GM12874 (cell line): ENCODE data around the gene ZNRF2.

Experiments
- TF ChIP-seq, protein P1 (sequence below): IDR thresholded peaks from 2 replicates; pipeline ENCODE4 v1.5.1; 2011; ENCODE audit warnings: low read depth, mild to moderate bottlenecking, control low read depth, low read length, moderate library complexity; ENCODE audit not compliant: insufficient read depth

The ZNRF2 gene

DNA sequence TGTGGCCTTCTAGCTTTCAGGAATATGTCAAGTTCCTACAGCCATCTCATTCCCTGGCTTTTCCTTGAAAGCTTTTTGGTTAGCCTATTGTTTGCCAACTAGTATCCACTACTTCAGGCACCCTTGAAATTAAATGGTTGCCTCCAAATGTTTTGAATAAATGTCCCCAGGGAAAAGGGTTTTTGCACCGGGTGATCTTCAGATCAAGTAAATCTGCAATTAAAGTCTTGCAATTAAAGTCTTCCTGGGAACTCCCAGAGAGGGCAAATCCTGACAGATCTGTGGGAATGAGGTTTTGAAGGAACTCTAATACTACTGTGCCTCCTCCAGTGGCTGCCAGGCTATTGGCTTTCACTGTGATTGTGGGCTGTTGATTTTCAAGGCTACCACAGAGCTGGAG, 17.7 kb upstream of the ZNRF2 start:
- TF ChIP-seq, protein P1, sequence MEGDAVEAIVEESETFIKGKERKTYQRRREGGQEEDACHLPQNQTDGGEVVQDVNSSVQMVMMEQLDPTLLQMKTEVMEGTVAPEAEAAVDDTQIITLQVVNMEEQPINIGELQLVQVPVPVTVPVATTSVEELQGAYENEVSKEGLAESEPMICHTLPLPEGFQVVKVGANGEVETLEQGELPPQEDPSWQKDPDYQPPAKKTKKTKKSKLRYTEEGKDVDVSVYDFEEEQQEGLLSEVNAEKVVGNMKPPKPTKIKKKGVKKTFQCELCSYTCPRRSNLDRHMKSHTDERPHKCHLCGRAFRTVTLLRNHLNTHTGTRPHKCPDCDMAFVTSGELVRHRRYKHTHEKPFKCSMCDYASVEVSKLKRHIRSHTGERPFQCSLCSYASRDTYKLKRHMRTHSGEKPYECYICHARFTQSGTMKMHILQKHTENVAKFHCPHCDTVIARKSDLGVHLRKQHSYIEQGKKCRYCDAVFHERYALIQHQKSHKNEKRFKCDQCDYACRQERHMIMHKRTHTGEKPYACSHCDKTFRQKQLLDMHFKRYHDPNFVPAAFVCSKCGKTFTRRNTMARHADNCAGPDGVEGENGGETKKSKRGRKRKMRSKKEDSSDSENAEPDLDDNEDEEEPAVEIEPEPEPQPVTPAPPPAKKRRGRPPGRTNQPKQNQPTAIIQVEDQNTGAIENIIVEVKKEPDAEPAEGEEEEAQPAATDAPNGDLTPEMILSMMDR, result no peak

DNA sequence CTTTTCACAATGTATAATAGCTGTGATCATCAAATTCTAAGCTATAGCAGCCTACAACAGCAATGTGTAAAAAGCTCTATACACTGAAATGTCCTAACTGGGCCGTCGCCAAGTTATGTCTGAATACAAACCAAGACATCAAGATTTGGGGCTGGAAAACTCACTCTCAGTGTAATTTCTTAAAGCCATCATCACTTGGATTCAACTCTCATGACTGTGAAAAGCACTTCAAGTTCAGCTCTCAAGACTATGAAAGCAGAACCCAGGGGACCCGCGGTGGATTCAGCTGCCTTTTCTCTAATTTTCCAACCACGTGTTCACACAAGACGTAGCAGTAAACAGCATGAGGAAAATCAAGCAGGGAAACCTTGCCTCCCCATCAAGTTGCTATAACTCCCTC, 15.8 kb upstream of the ZNRF2 start:
- TF ChIP-seq, protein P1, result no peak

DNA sequence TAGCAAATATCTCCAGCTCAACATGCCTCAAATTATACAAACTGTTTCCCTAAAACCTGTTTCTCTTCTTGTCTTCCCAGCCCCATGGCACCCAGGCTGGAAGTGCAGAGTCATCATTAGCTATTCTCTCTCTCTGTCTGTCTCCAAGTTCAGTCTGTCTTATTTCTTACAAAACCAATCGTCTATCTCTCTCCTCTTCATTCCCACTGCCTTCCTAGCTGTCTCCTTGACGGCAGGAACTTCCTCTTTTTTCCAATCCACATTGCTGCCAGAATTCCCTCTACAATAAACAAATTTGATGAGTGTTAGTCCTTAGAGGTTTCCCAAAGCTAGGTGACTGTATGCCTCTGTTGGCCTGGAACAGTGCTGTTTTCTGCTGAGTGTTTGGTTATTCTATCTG, 14.9 kb upstream of the ZNRF2 start:
- TF ChIP-seq, protein P1, result no peak

DNA sequence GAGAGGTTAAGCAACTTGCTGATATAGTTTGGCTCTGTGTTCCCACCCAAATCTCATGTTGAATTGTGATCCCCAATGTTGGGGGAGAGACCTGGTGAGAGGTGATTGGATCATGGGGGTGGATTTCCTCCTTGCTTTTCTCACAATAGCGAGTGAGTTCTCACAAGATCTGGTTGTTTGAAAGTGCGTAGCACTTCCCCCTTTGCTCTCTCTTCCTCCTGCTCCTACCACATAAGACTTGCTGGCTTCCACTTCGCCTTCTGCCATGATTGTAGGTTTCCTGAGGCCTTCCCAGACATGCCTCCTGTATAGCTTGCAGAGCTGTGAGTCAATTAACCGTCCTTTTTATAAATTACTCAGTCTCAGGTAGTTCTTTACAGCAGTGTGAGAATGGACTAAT, 13.5 kb upstream of the ZNRF2 start:
- TF ChIP-seq, protein P1, result no peak

DNA sequence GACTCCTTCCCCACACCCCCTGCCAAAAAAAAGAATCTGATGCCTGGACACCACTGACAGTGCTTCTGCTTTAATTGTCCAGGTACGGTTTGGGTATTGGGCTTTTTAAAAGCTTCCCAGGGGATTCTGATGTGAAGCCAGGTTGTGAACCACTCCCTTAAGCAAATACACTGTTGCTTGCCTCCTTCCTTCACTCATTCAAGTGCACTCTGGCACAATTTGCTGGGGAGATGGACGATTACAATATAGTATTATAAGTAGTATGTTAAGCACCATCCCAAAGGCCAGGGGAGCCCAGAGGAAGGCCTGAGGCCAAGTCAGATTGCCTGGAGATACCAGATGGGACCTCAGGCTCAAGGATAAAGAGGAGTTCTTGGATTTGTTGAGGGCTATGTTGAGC, 12.3 kb upstream of the ZNRF2 start:
- TF ChIP-seq, protein P1, result no peak

DNA sequence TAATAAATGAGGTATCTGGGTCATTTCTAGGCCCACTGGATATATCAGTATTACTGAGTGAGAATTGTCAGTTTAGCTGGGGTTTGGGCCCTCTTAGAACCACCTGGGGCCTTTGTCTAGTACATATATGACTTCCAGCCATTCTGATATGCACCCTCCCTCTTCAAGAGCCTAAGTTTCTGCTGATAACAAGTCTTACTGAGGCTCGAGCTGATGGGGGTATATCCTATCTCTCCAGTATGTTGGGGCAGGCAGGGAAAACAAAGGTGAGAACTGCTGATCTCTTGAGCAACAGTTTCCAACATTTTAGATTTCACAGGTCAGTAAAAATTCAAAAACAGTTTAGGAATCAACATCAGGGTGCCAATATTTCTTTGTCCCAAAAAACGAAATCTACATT, 10.8 kb upstream of the ZNRF2 start:
- TF ChIP-seq, protein P1, result no peak

DNA sequence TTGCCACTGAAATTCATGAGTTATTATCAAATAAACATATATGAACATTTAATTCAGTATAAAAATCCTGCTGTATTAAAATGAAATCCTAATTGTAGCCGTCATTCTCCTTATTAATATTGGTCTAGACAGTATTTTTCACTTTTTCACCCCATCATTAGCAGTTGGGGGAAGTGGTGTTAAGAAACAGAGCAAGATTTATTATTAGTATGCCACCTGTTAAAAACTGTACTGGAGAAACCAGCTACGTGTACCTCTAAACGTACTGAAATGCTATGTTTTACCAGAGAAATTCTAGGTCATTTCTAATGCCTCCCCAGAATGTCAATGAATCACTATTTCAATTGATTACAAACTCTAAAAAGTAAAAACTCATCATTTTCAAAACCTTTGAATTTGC, 9.8 kb upstream of the ZNRF2 start:
- TF ChIP-seq, protein P1, result no peak
